GM18526 (cell line): Measurements from ENCODE around the gene RBM28.

Source experiments
- POLR2A ChIP-seq: IDR thresholded peaks from 3 replicates; pipeline ENCODE4 v1.6.1; 2011; ENCODE audit not compliant: insufficient read length; ENCODE audit errors: extremely low read depth

Gene RBM28

GRCh38 chr7:128279124-128279713 lies 64.5 kb downstream of the RBM28 start:
- TF ChIP-seq POLR2A, result no peak

- no peak for TF ChIP-seq POLR2A
Observed at GRCh38 chr7:128278366-128278765, 65.3 kb downstream of the RBM28 start.

- TF ChIP-seq POLR2A, result no peak
Observed at GRCh38 chr7:128275681-128276080, 68.0 kb downstream of the RBM28 start.

GRCh38 chr7:128274884-128275603 lies 68.7 kb downstream of the RBM28 start:
- TF ChIP-seq POLR2A, result no peak

- TF ChIP-seq POLR2A, result no peak
Observed at GRCh38 chr7:128274246-128274883, 69.3 kb downstream of the RBM28 start.

- no peak for TF ChIP-seq POLR2A
Observed at GRCh38 chr7:128271942-128272481, 71.7 kb downstream of the RBM28 start.

- no peak for TF ChIP-seq POLR2A
Observed at GRCh38 chr7:128271471-128271941, 72.2 kb downstream of the RBM28 start.

- TF ChIP-seq POLR2A, result no peak
Observed at GRCh38 chr7:128270826-128271272, 72.9 kb downstream of the RBM28 start.

GRCh38 chr7:128268233-128268632 lies 75.5 kb downstream of the RBM28 start:
- TF ChIP-seq POLR2A, result no peak

- no peak for TF ChIP-seq POLR2A
Observed at GRCh38 chr7:128267595-128267924, 76.1 kb downstream of the RBM28 start.

- no peak for TF ChIP-seq POLR2A
Observed at GRCh38 chr7:128266883-128267594, 76.7 kb downstream of the RBM28 start.

- TF ChIP-seq POLR2A, result no peak
Observed at GRCh38 chr7:128266529-128266882, 77.2 kb downstream of the RBM28 start.

- no peak for TF ChIP-seq POLR2A
Observed at GRCh38 chr7:128265906-128266300, 77.8 kb downstream of the RBM28 start.

- no peak for TF ChIP-seq POLR2A
Observed at GRCh38 chr7:128265156-128265905, 78.4 kb downstream of the RBM28 start.

- TF ChIP-seq POLR2A, result no peak
Observed at GRCh38 chr7:128264477-128264876, 79.2 kb downstream of the RBM28 start.

- no peak for TF ChIP-seq POLR2A
Observed at GRCh38 chr7:128263420-128263819, 80.3 kb downstream of the RBM28 start.
